Fibroblast of pulmonary artery (primary cell): ENCODE measurements around the gene PTPRE.

ENCODE experiments used
- DNase-seq: peaks from one replicate; pipeline ENCODE4 v3.0.0-alpha.2; 2010; ENCODE audit warnings: low read depth
- H3K4me3 ChIP-seq: replicated peaks from 2 replicates; pipeline ENCODE4 v1.5.1; 2011; ENCODE audit warnings: low read depth, mild to moderate bottlenecking, control low read depth, low read length, moderate library complexity
- TF ChIP-seq, protein P1 (sequence below): IDR thresholded peaks from 2 replicates; pipeline ENCODE4 v1.5.1; 2011; ENCODE audit warnings: mild to moderate bottlenecking, control low read depth, low read length, inconsistent platforms; ENCODE audit errors: missing control alignments

Gene PTPRE

DNA sequence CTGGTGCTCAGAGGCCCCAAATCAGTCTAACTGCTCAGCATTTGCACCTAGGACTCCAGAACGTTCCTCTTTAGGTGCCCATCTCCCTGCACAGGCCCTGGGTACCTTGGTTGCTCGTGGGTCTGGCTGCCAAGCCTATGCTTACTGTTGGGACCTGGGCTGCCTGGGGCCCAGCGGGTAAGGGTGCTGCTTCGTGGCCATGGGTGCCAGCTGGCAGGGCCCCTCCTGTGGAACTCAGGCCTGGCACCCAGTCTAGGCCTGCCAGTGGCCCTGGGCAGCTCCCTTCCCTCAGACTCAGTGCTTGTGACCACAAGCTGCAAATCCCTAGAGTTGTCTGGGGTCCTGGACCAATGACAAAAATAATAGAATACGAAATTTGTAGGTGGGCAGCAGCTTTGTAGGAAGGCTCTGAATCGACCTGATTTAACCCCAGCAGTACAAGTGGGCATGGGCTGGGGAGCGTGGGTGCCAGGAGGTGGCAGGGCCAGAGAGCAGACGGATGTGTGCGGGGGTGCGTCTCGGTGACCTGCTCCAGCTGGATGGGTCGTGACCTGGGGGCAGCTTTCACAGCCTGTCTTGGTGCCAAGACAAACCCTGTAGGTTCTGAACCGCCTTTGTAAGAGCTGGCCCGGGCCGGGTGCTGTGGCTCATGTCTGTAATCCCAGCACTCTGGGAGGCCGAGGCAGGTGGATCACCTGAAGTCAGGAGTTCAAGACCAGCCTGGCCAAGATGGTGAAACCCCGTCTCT, 149.6 kb downstream of the PTPRE start:
- TF ChIP-seq, protein P1, sequence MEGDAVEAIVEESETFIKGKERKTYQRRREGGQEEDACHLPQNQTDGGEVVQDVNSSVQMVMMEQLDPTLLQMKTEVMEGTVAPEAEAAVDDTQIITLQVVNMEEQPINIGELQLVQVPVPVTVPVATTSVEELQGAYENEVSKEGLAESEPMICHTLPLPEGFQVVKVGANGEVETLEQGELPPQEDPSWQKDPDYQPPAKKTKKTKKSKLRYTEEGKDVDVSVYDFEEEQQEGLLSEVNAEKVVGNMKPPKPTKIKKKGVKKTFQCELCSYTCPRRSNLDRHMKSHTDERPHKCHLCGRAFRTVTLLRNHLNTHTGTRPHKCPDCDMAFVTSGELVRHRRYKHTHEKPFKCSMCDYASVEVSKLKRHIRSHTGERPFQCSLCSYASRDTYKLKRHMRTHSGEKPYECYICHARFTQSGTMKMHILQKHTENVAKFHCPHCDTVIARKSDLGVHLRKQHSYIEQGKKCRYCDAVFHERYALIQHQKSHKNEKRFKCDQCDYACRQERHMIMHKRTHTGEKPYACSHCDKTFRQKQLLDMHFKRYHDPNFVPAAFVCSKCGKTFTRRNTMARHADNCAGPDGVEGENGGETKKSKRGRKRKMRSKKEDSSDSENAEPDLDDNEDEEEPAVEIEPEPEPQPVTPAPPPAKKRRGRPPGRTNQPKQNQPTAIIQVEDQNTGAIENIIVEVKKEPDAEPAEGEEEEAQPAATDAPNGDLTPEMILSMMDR = no peak
- DNase-seq = no peak
- no peak overlapping the region for H3K4me3 ChIP-seq

DNA sequence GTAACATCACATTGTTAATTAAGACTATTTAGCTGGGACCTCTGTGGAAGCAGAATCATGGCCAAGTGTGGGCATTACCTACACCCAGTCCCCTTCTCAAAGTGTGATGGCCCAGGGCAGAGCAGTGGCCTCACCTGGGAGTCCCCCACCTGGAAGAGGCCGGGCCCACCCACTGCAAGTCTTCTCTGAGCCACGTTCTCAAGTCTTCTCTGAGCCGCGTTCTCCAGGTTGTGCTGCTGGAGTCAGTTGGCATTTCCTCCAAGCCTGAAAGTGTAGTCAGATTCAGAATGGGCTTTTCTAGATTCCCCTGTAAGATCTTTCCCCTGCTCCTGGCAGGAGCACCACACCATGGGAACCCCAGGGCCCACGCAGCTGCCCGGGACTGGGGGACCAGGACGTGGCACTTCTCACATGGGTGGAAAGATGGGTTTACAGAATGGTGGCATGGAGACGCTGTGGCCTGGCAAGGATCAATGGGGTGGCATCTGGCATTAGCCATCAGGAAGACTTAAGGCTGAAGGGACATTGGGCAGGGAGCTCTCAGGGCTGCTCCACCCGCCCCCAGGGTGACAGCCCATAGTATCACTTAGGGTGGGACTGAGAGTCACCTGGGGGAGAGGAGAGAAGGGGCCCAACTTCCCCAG, 151.3 kb downstream of the PTPRE start:
- no peak for DNase-seq
- no peak overlapping the region for H3K4me3 ChIP-seq
- TF ChIP-seq, protein P1 = no peak

DNA sequence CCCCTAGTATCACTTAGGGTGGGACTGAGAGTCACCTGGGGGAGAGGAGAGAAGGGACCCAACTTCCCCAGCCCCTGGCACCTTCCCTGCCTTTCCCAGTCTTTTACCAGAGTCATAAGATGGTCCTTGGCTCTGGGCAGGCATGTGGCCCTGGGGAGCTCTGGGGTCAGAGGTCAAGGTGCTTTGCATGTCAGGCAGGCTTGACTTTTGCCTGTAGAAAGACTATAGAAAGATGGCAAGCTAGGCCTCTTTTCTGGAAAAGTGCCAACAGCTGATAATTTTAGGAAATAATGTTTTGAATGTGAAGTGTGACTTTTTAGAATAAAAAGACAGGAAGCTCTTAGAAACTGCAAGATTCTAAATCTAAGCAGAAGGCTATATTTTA, 151.8 kb downstream of the PTPRE start:
- TF ChIP-seq, protein P1 = no peak
- no peak overlapping the region for H3K4me3 ChIP-seq
- DNase-seq = no peak

DNA sequence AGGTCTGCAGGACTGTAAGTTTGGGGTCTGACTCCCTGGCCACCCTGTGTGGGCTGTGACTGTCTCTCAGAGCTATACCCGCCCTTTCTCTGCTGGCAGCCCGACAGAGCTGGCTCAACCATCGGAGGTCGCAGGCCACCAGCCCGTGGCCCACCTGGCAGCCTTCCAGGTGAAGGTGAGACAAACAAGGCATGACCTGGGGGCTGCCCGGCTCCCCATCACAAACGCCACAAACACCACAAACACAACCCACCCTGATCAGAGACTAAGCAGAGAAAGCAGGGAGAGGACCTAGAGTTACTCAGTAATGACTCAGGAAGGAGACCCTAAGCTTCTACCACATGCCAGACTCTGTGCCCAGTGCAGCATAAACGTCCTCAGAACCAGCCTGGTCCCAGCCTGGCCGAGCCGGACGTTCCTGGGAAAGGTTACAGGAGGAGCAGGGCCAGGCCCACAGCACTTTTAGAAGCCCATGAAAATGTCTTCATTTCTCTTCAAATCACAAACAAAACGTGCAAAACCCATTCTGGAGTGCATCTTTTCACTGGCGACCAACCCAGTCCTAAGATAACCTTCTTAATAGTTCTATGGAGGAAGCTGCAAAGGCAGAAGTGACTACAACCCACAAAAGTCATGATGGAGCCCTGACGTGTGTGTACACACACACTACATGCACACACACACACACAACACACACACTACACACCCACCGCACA, 152.5 kb downstream of the PTPRE start:
- TF ChIP-seq, protein P1 = no peak
- H3K4me3 ChIP-seq = no peak overlapping the region
- no peak for DNase-seq

DNA sequence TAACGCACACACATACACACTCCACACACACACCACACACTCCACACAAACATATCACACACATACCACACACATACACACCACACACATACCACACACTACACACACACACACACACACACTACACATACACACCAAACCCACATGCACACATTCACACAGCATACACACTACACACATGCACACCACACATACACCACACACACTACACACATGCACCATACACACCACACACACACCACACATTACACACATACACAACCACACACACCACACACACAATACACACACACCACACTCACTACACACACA, 153.0 kb downstream of the PTPRE start:
- no peak for DNase-seq
- H3K4me3 ChIP-seq = no peak overlapping the region
- TF ChIP-seq, protein P1 = no peak

GRCh38 chr10:128060341-128061250, 153.7 kb downstream of the PTPRE start:
- TF ChIP-seq, protein P1 = no peak
- no peak overlapping the region for H3K4me3 ChIP-seq
- no peak for DNase-seq
